ENCODE results near the gene CAPN12.
"Not testable (repeated sequence)": the region's sequence is repeated elsewhere in the genome, so short reads cannot be mapped to it uniquely, and the experiment has no call there.

CAPN12 gene

GRCh38 chr19:38744298-38744681, at the start of gene CAPN12:
Gene CAPN12 (minus strand): TSS chr19:38744474. CDS start chr19:38744165, 309 bp downstream.
- DNase-seq = no peak

GRCh38 chr19:38793671-38794070, 49.4 kb upstream of the CAPN12 start:
- DNase-seq = no peak

- no peak for DNase-seq
Measured at GRCh38 chr19:38793177-38793576, 48.9 kb upstream of the CAPN12 start.

- no peak for DNase-seq
Measured at GRCh38 chr19:38792250-38793111, 48.2 kb upstream of the CAPN12 start.

- DNase-seq = not testable (repeated sequence)
Measured at GRCh38 chr19:38791451-38792064, 47.3 kb upstream of the CAPN12 start.

GRCh38 chr19:38790507-38791403, 46.5 kb upstream of the CAPN12 start:
- not testable (repeated sequence) for DNase-seq

GRCh38 chr19:38788478-38789243, 44.4 kb upstream of the CAPN12 start, which contains the start of gene LGALS7B:
Gene LGALS7B (plus strand): TSS chr19:38789200. CDS start chr19:38789227, 27 bp downstream.
- no peak for DNase-seq

GRCh38 chr19:38786572-38787265, 42.4 kb upstream of the CAPN12 start:
- DNase-seq = no peak

GRCh38 chr19:38786061-38786460, 41.8 kb upstream of the CAPN12 start:
- DNase-seq = not testable (repeated sequence)

GRCh38 chr19:38785187-38785699, 41.0 kb upstream of the CAPN12 start:
- DNase-seq = no peak

- no peak for DNase-seq
Measured at GRCh38 chr19:38784224-38784623, 40.0 kb upstream of the CAPN12 start.

GRCh38 chr19:38782212-38782611, 37.9 kb upstream of the CAPN12 start:
- DNase-seq = not testable (repeated sequence)

- DNase-seq = no peak
Measured at GRCh38 chr19:38781058-38781457, 36.8 kb upstream of the CAPN12 start.

- DNase-seq = no peak
Measured at GRCh38 chr19:38780443-38780842, 36.2 kb upstream of the CAPN12 start.

GRCh38 chr19:38778733-38779132, 34.5 kb upstream of the CAPN12 start:
- no peak for DNase-seq

- DNase-seq = no peak
Measured at GRCh38 chr19:38774181-38774950, 30.1 kb upstream of the CAPN12 start.

- no peak for DNase-seq
Measured at GRCh38 chr19:38773469-38774177, 29.3 kb upstream of the CAPN12 start, which contains the start of gene LGALS7. Gene LGALS7 (minus strand): TSS chr19:38773517. CDS start chr19:38773492, 25 bp downstream.

GRCh38 chr19:38771569-38771968, 27.3 kb upstream of the CAPN12 start:
- not testable (repeated sequence) for DNase-seq

- DNase-seq = not testable (repeated sequence)
Measured at GRCh38 chr19:38770949-38771275, 26.6 kb upstream of the CAPN12 start.
